Epithelial cell of esophagus (primary cell): Measurements from ENCODE around the gene DCX.

ENCODE experiments used
- DNase-seq: peaks from one replicate; pipeline ENCODE4 v3.0.0; 2010; ENCODE audit warnings: low read depth
- H3K4me3 ChIP-seq: 2 replicates; pipeline ENCODE4 v1.5.1; 2011; ENCODE audit warnings: mild to moderate bottlenecking, low read length, control low read depth
- CTCF ChIP-seq: IDR thresholded peaks from 2 replicates; pipeline ENCODE4 v1.5.1; 2011; ENCODE audit warnings: low read depth, mild to moderate bottlenecking, low read length, control low read depth, inconsistent platforms; ENCODE audit not compliant: insufficient read depth; ENCODE audit errors: missing control alignments

DCX gene

GRCh38 chrX:111268506-111268905 lies 143.5 kb downstream of the DCX start:
- no peak for TF ChIP-seq CTCF
- no peak overlapping the region for H3K4me3 ChIP-seq
- no peak for DNase-seq

DNA sequence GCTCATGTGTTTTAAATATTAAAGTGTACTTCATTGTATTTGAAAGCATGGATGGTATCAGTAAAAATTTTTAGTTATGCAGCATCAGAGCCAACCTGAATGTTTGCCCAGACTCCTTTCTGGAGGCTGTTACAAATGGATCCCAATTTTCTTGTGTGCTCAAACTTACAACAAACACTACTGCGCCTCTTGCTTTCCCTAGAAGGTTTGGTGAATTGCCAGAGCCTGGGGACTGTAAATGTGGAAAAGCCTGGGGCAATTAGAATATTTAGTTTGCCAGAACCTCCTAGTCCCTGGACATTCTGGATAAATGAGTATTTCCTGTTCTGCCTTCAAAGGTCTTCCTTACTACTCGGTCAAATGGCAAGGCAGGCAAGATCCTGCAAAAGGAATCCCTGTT lies 146.5 kb downstream of the DCX start:
- no peak for TF ChIP-seq CTCF
- no peak for DNase-seq
- no peak overlapping the region for H3K4me3 ChIP-seq

- TF ChIP-seq CTCF, result no peak
- H3K4me3 ChIP-seq, result no peak overlapping the region
- no peak for DNase-seq
Measured at GRCh38 chrX:111264385-111264784, 147.6 kb downstream of the DCX start.

DNA sequence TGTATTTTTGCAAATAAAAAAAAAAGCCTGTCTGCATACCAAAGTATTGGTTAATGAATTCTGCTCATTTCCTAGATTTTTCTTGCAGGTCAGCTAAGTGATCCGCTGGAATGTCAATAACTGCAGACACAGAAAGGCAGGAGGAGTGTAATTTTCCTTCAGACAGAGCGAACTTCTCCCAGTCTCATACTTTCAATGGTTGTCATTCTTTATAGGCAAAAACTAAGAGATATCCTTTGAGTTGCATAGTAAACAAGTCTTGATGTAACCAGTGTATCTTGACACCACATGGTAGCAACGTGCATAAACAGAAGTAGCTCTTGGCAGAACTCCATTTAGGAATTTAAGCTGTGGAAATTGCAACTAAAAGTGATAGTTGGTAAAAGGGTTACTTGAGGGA lies 149.9 kb downstream of the DCX start:
- TF ChIP-seq CTCF, result no peak
- no peak overlapping the region for H3K4me3 ChIP-seq
- no peak for DNase-seq

GRCh38 chrX:111260451-111260850 lies 151.5 kb downstream of the DCX start:
- no peak overlapping the region for H3K4me3 ChIP-seq
- no peak for DNase-seq
- no peak for TF ChIP-seq CTCF

- peak; percentile 0 for DNase-seq
- no peak for TF ChIP-seq CTCF
- no peak overlapping the region for H3K4me3 ChIP-seq
Measured at GRCh38 chrX:111259559-111259958, 152.4 kb downstream of the DCX start.

DNA sequence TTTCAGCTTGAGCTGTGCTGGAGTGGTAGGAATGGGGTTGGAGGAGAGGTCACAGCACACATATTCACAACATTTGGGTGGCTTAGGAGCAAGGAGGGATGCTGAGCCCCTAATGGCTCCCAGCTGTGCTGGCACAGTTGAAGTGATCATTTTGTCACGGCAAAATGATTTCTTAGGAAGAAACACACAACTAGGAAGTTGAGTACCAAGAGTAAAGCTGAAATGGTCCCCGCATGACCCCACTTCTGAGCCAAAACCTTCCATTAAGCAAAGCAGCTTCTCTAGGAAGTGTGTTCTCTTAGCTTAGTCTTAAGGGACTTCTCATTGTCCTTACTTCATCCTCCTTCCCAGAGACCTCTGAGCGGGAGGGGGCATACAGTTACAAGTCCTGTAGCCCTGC lies 154.3 kb downstream of the DCX start:
- DNase-seq, result no peak
- no peak overlapping the region for H3K4me3 ChIP-seq
- no peak for TF ChIP-seq CTCF
